Spinal cord (tissue), 10 donors: ENCODE measurements around the gene NEK6. TPM values are rescaled to one million over a fixed set of nuclear protein-coding genes. Genes with fewer than 3 reads are reported as not detected.

ENCODE experiments used
- DNase-seq, 6 donors: peaks; one replicate each; pipeline versions ENCODE4 v3.0.0 to v3.0.0-alpha.2; 2013 to 2015; ENCODE audit warnings: low spot score in 6 of 6, low read depth in 4 of 6
- H3K27ac ChIP-seq: one replicate; pipeline ENCODE4 v1.5.1; 2013; ENCODE audit warnings: low read depth, low read length, control low read depth
- H3K27me3 ChIP-seq: one replicate; pipeline ENCODE4 v1.6.1; 2013; ENCODE audit warnings: low read length; ENCODE audit not compliant: control insufficient read depth, insufficient read depth
- H3K36me3 ChIP-seq: one replicate; pipeline ENCODE4 v1.6.1; 2013; ENCODE audit warnings: low read length; ENCODE audit not compliant: control insufficient read depth, insufficient read depth
- H3K4me1 ChIP-seq: one replicate; pipeline ENCODE4 v1.6.1; 2013; ENCODE audit warnings: low read length; ENCODE audit not compliant: control insufficient read depth, insufficient read depth
- H3K4me3 ChIP-seq: one replicate; pipeline ENCODE4 v1.5.1; 2013; ENCODE audit warnings: low read depth, low read length, control low read depth
- H3K9me3 ChIP-seq: one replicate; pipeline ENCODE4 v1.6.1; 2013; ENCODE audit warnings: low read length; ENCODE audit not compliant: control insufficient read depth, insufficient read depth
- WGBS: methylation state at CpG from one replicate; pipeline ENCODE4 v1.1.5; 2013; ENCODE audit warnings: missing lambda C conversion rate; ENCODE audit not compliant: insufficient coverage; 5-methylcytosine and 5-hydroxymethylcytosine counted together
- polyA plus RNA-seq, 2 donors: library from polyadenylated mRNA; unstranded; fragments of 120-200 nt; gene quantifications; one replicate each; pipeline ENCODE4 v1.2.1, GENCODE V29; 2013; ENCODE audit not compliant: insufficient read length in 2 of 2
- total RNA-seq, 2 donors: library from RNA; depleted of rRNA in 1 of 2; stranded (reverse); fragments of 120-200 nt in 1 of 2; fragments of >200 nt in 1 of 2; gene quantifications; one replicate each; pipeline versions ENCODE4 v1.2.3 to v1.2.4, GENCODE V29; 2013 to 2014
- donor health status: healthy.

The NEK6 gene
- total and polyA plus RNA-seq, 4 donors: 26.1 to 39.0 (median 30.4) TPM

GRCh38 chr9:124342402-124342775, 84.6 kb downstream of the NEK6 start:
- H3K27me3 ChIP-seq: no peaks in the 10 kb centered on the region
- H3K27ac ChIP-seq: peak overlapping the region; percentile 81
- no peaks in the 10 kb centered on the region for H3K9me3 ChIP-seq
- no peak overlapping the region for H3K4me3 ChIP-seq
- 80% methylated on average over 9 of the region's 11 CpGs for WGBS
- no peak for DNase-seq
- H3K4me1 ChIP-seq: peaks cover 23% of the 10 kb centered on the region
- H3K36me3 ChIP-seq: peaks cover 83% of the 10 kb centered on the region

GRCh38 chr9:124342776-124343485, 85.2 kb downstream of the NEK6 start:
- Histone ChIP-seq H3K4me3 (no peak overlapping the region), H3K27me3 (no peaks in the 10 kb centered on the region), H3K36me3 (peaks cover 87% of the 10 kb centered on the region), H3K27ac (peak overlapping the region; percentile 81), H3K4me1 (peaks cover 23% of the 10 kb centered on the region), H3K9me3 (no peaks in the 10 kb centered on the region)
- WGBS: 25% methylated on average over 14 of the region's 26 CpGs
- DNase-seq: peak; percentile 33 to 86 (median 48)

- peak overlapping the region; percentile 81 for H3K27ac ChIP-seq
- H3K36me3 ChIP-seq: peaks cover 93% of the 10 kb centered on the region
- H3K4me1 ChIP-seq: peaks cover 23% of the 10 kb centered on the region
- no peak for DNase-seq
- no peaks in the 10 kb centered on the region for H3K27me3 ChIP-seq
- no peak overlapping the region for H3K4me3 ChIP-seq
- no peaks in the 10 kb centered on the region for H3K9me3 ChIP-seq
- WGBS: 76% methylated on average over 23 of the region's 23 CpGs
Observed at GRCh38 chr9:124343533-124344290, 86.0 kb downstream of the NEK6 start.

- H3K27ac ChIP-seq: no peak overlapping the region
- 90% methylated on average over 29 of the region's 29 CpGs for WGBS
- H3K4me1 ChIP-seq: peaks cover 23% of the 10 kb centered on the region
- no peak overlapping the region for H3K4me3 ChIP-seq
- peaks cover 93% of the 10 kb centered on the region for H3K36me3 ChIP-seq
- no peaks in the 10 kb centered on the region for H3K9me3 ChIP-seq
- H3K27me3 ChIP-seq: no peaks in the 10 kb centered on the region
- no peak for DNase-seq
Observed at GRCh38 chr9:124344291-124345050, 86.7 kb downstream of the NEK6 start.

- Histone ChIP-seq H3K27ac (no peak overlapping the region), H3K36me3 (peaks cover 92% of the 10 kb centered on the region)
- WGBS: 67% methylated on average over 13 of the region's 14 CpGs
Observed at GRCh38 chr9:124345063-124345462, 87.3 kb downstream of the NEK6 start.

GRCh38 chr9:124345751-124346281, 88.1 kb downstream of the NEK6 start:
- no peak for DNase-seq
- H3K9me3 ChIP-seq: no peaks in the 10 kb centered on the region
- H3K4me1 ChIP-seq: peaks cover 33% of the 10 kb centered on the region
- no peak overlapping the region for H3K27ac ChIP-seq
- peaks cover 92% of the 10 kb centered on the region for H3K36me3 ChIP-seq
- WGBS: 84% methylated on average over 9 of the region's 9 CpGs
- no peaks in the 10 kb centered on the region for H3K27me3 ChIP-seq
- H3K4me3 ChIP-seq: no peak overlapping the region

More at GRCh38 chr9:124345063-124345462, 87.3 kb downstream of the NEK6 start:
- H3K4me1 ChIP-seq: peaks cover 28% of the 10 kb centered on the region
- no peak for DNase-seq
- no peaks in the 10 kb centered on the region for H3K9me3 ChIP-seq
- no peak overlapping the region for H3K4me3 ChIP-seq
- H3K27me3 ChIP-seq: no peaks in the 10 kb centered on the region

- Histone ChIP-seq H3K36me3 (peaks cover 92% of the 10 kb centered on the region), H3K27ac (no peak overlapping the region), H3K9me3 (no peaks in the 10 kb centered on the region), H3K4me1 (peaks cover 36% of the 10 kb centered on the region), H3K4me3 (no peak overlapping the region), H3K27me3 (no peaks in the 10 kb centered on the region)
- WGBS: 87% methylated on average over 32 of the region's 34 CpGs
- DNase-seq: no peak
Observed at GRCh38 chr9:124346347-124347163, 88.8 kb downstream of the NEK6 start.

GRCh38 chr9:124347206-124347967, 89.6 kb downstream of the NEK6 start:
- 89% methylated on average over 22 of the region's 26 CpGs for WGBS
- no peaks in the 10 kb centered on the region for H3K9me3 ChIP-seq
- no peak overlapping the region for H3K27ac ChIP-seq
- no peak overlapping the region for H3K4me3 ChIP-seq
- no peak for DNase-seq
- H3K4me1 ChIP-seq: peaks cover 28% of the 10 kb centered on the region
- H3K36me3 ChIP-seq: peaks cover 87% of the 10 kb centered on the region
- H3K27me3 ChIP-seq: no peaks in the 10 kb centered on the region
